Activated T-cell treated with anti-CD3 and anti-CD28 coated beads, Interleukin-2, amount 50 U/mL, for 4 hours (primary cell): ENCODE results near the gene BRMS1L. TPM values are rescaled to one million over a fixed set of nuclear protein-coding genes. Genes with fewer than 3 reads are reported as not detected.
A peak's percentile ranks its signal among the peaks of the same experiment; 100 is the strongest.
"Not testable (repeated sequence)": the region's sequence is repeated elsewhere in the genome, so short reads cannot be mapped to it uniquely, and the experiment has no call there.

Experiments used
- ATAC-seq, 2 donors: fragments of 200-7000 bp; cut with Tn5 transposase; one replicate each; pipeline ENCODE4 v1.10.0; 2021
- DNase-seq: peaks from one replicate; pipeline ENCODE4 v3.0.0-alpha.2; 2020
- H3K27me3 Mint-ChIP-seq: one replicate; pipeline ENCODE4 v1.8.0; 2021; ENCODE audit warnings: low read depth, mixed read lengths
- H3K36me3 Mint-ChIP-seq: one replicate; pipeline ENCODE4 v1.8.0; 2022; ENCODE audit warnings: mixed read lengths; ENCODE audit not compliant: insufficient read depth
- H3K4me1 Mint-ChIP-seq: one replicate; pipeline ENCODE4 v1.8.0; 2021; ENCODE audit warnings: low read depth, mixed read lengths
- H3K4me3 Mint-ChIP-seq: one replicate; pipeline ENCODE4 v1.8.0; 2021; ENCODE audit warnings: mild to moderate bottlenecking, moderate library complexity, mixed read lengths
- H3K9me3 Mint-ChIP-seq: one replicate; pipeline ENCODE4 v1.8.0; 2021; ENCODE audit warnings: mixed read lengths
- total RNA-seq, 3 donors: library from RNA; stranded (reverse); gene quantifications; one replicate each; pipeline ENCODE4 v1.2.1, GENCODE V29; 2021

BRMS1L gene, protein sequence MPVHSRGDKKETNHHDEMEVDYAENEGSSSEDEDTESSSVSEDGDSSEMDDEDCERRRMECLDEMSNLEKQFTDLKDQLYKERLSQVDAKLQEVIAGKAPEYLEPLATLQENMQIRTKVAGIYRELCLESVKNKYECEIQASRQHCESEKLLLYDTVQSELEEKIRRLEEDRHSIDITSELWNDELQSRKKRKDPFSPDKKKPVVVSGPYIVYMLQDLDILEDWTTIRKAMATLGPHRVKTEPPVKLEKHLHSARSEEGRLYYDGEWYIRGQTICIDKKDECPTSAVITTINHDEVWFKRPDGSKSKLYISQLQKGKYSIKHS
- 1 to 10 TPM; 7.1 to 7.6 (median 7.3) TPM for total RNA-seq

- DNase-seq (peak; percentile 94), ATAC-seq (peak; percentile 97 to 98)
- Mint-ChIP-seq H3K4me3 (peak within 1 kb of the TSS; percentile 91), H3K36me3 (no peaks in the 10 kb centered on the region), H3K27me3 (no peaks in the 10 kb centered on the region), H3K9me3 (no peaks in the 10 kb centered on the region), H3K4me1 (peaks cover 20% of the 10 kb centered on the region)
Measured at GRCh38 chr14:35826218-35826951, at the start of gene BRMS1L. TSS of gene BRMS1L (plus strand) at chr14:35826338. CDS start at chr14:35826517, 179 bp downstream.

DNA sequence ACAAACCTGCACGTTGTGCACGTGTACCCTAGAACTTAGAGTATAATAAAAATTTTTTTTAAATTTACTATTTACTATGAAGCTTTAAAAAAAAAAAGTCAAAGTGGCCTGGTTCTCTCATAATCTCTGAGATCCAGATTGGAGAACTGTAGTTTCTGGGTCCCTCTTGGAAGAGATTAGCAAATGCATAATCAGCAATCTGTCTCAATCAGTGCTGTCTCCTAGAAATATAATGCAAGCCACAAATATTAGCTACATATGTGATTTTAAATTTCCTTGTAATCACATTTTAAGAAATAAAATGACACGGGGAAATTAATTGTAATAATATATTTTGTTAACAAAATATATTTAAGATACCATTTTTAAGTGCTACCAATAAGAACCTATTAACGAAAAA, 49.3 kb upstream of the BRMS1L start:
- H3K27me3 Mint-ChIP-seq = no peaks in the 10 kb centered on the region
- H3K4me1 Mint-ChIP-seq = peaks cover 3% of the 10 kb centered on the region
- no peak overlapping the region for H3K4me3 Mint-ChIP-seq
- no peak for DNase-seq
- ATAC-seq = no peak
- peaks cover 24% of the 10 kb centered on the region for H3K36me3 Mint-ChIP-seq
- H3K9me3 Mint-ChIP-seq = peaks cover 18% of the 10 kb centered on the region

DNA sequence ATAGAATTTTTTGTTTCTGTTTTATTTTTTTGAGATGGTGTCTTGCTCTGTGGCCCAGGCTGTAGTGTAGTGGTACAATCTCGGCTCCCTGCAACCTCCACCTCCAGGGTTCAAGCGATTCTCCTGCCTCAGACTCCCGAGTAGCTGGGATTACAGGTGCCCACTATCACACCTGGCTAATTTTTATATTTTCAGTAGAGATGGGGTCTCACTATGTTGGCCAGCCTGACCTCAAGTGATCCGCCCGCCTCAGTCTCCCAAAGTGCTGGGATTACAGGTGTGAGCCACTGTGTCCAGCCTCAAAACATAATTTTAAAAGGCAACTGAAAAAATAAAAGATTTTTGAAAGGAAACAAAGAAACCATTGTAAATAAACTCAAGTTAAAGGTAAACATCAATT, 48.6 kb upstream of the BRMS1L start:
- Mint-ChIP-seq H3K9me3 (peaks cover 18% of the 10 kb centered on the region), H3K36me3 (peaks cover 26% of the 10 kb centered on the region)
- H3K27me3 Mint-ChIP-seq, ATAC-seq, H3K4me3 Mint-ChIP-seq, DNase-seq, H3K4me1 Mint-ChIP-seq: not testable (repeated sequence)

DNA sequence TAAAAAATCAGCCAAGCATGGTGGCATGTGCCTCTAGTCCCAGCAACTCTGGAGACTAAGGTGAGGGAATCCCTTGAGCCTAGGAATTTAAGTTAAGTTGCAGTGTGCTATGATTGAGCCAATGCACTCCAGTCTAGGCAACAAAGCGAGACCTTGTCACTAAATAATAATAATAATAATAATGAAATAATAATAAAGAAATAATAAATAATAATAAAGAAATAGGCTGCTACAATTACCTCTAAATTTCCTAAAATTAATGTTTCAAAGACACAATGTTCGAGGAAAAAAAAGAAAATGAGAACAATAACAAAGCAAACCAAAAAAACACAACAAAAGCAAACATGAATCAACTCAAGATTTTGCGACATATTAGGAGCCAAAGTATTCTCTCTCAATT, 46.8 kb upstream of the BRMS1L start:
- peaks cover 3% of the 10 kb centered on the region for H3K4me1 Mint-ChIP-seq
- H3K9me3 Mint-ChIP-seq = peaks cover 18% of the 10 kb centered on the region
- no peaks in the 10 kb centered on the region for H3K27me3 Mint-ChIP-seq
- no peak overlapping the region for H3K4me3 Mint-ChIP-seq
- ATAC-seq (no peak), DNase-seq (no peak)
- peaks cover 23% of the 10 kb centered on the region for H3K36me3 Mint-ChIP-seq

- DNase-seq = no peak
- H3K9me3 Mint-ChIP-seq = peaks cover 18% of the 10 kb centered on the region
- no peaks in the 10 kb centered on the region for H3K27me3 Mint-ChIP-seq
- H3K36me3 Mint-ChIP-seq = peaks cover 20% of the 10 kb centered on the region
- no peak overlapping the region for H3K4me3 Mint-ChIP-seq
- ATAC-seq = no peak
- peaks cover 15% of the 10 kb centered on the region for H3K4me1 Mint-ChIP-seq
Measured at GRCh38 chr14:35783699-35784098, 42.4 kb upstream of the BRMS1L start.

DNA sequence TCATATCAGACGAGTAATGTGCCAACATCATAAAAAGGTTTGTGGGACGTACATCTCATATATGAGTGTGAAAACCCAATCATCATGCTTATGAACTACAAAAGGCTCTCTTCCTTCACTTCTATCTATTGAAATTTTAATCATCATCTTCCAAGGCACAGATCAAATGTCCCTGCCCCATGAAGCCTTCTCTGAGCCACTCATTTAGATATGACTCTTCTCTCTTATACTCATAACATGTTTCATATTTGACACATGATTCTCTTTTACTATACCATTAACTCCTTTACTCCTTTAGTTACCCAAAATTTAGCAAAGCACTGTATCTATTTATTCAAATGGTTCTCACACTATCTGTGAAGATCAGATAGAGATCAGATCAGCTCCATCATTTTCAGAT, 39.3 kb upstream of the BRMS1L start:
- H3K4me3 Mint-ChIP-seq = no peak overlapping the region
- no peak for DNase-seq

GRCh38 chr14:35789651-35790050, 36.5 kb upstream of the BRMS1L start:
- Mint-ChIP-seq H3K4me3 (no peak overlapping the region), H3K36me3 (peaks cover 11% of the 10 kb centered on the region), H3K4me1 (peaks cover 28% of the 10 kb centered on the region), H3K9me3 (no peaks in the 10 kb centered on the region), H3K27me3 (no peaks in the 10 kb centered on the region)
- ATAC-seq = peak; percentile 56 to 61
- DNase-seq = no peak

More for the DNA sequence above, 39.3 kb upstream of the BRMS1L start:
- Mint-ChIP-seq H3K9me3 (no peaks in the 10 kb centered on the region), H3K27me3 (no peaks in the 10 kb centered on the region), H3K4me1 (peaks cover 30% of the 10 kb centered on the region), H3K36me3 (peaks cover 12% of the 10 kb centered on the region)
- ATAC-seq = peak; percentile 85

- ATAC-seq (no peak), DNase-seq (no peak)
- Mint-ChIP-seq H3K36me3 (peaks cover 6% of the 10 kb centered on the region), H3K4me3 (no peak overlapping the region), H3K27me3 (no peaks in the 10 kb centered on the region), H3K9me3 (no peaks in the 10 kb centered on the region), H3K4me1 (peaks cover 43% of the 10 kb centered on the region)
Measured at GRCh38 chr14:35797796-35798195, 28.3 kb upstream of the BRMS1L start.

DNA sequence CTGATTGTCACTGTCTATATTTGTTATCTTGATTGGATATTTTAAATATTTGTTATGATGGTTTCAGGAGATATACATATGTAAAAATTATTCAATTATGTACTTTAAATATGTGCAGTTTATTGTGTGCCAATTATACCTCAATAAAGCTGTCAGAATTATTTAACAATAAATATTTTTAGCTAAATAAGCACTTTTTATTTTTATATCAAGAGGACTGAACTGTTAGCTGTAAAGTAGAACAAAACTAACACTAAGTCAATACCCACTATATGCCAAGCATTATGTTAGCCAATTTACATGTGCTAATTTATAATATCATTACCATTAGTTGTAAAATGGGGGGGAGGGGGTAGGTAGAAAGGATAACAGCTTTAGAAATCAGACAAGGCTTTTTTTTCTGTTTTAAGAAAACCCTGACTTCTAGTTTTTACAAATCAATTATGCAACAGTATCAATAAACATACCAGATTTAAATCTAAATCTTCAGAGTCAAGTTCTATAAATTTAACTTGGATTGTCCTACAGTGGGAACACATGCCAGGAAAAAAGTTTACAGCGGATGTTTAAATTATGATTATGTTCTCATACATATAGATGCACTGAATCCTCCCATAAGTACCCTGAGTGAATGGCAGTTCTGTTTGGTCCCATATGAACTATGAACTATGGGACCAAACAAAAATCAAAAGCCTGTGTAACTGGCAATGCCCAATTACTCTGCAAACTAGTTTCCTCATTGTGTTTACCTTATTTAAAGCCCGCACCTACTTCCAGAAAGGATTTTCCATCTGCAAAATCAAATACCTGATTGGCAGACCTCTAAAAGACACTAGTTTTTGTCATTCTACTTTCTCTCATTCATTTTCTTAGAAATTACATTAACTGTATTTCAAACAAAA, 19.9 kb upstream of the BRMS1L start:
- H3K4me1 Mint-ChIP-seq = peaks cover 36% of the 10 kb centered on the region
- peaks cover 6% of the 10 kb centered on the region for H3K36me3 Mint-ChIP-seq
- peaks cover 2% of the 10 kb centered on the region for H3K9me3 Mint-ChIP-seq
- no peak overlapping the region for H3K4me3 Mint-ChIP-seq
- no peak for DNase-seq
- no peaks in the 10 kb centered on the region for H3K27me3 Mint-ChIP-seq
- ATAC-seq = no peak

GRCh38 chr14:35807131-35807961, 18.8 kb upstream of the BRMS1L start:
- DNase-seq = no peak
- Mint-ChIP-seq H3K9me3 (peaks cover 2% of the 10 kb centered on the region), H3K36me3 (peaks cover 6% of the 10 kb centered on the region), H3K4me3 (peak overlapping the region; percentile 99), H3K4me1 (peaks cover 29% of the 10 kb centered on the region), H3K27me3 (no peaks in the 10 kb centered on the region)
- ATAC-seq = no peak

- ATAC-seq = no peak
- H3K36me3 Mint-ChIP-seq = peaks cover 3% of the 10 kb centered on the region
- no peak for DNase-seq
- H3K4me1 Mint-ChIP-seq = peaks cover 23% of the 10 kb centered on the region
- H3K4me3 Mint-ChIP-seq = peak overlapping the region; percentile 99
- H3K27me3 Mint-ChIP-seq = no peaks in the 10 kb centered on the region
- peaks cover 2% of the 10 kb centered on the region for H3K9me3 Mint-ChIP-seq
Measured at GRCh38 chr14:35808076-35808637, 18.0 kb upstream of the BRMS1L start.

GRCh38 chr14:35808638-35809563, 17.2 kb upstream of the BRMS1L start, which contains the start of gene RALGAPA1:
TSS of gene RALGAPA1 (minus strand) at chr14:35809295. CDS start at chr14:35808835, 460 bp downstream.
- not testable (repeated sequence) for H3K36me3 Mint-ChIP-seq, H3K27me3 Mint-ChIP-seq, H3K9me3 Mint-ChIP-seq
- peak within 1 kb of the TSS; percentile 99 for H3K4me3 Mint-ChIP-seq
- peak; percentile 93 for DNase-seq
- H3K4me1 Mint-ChIP-seq = peaks cover 23% of the 10 kb centered on the region
- peak; percentile 97 to 98 for ATAC-seq
